Umbilical cord (tissue), 2 donors: ENCODE results near the gene SLC66A3. TPM values are rescaled to one million over a fixed set of nuclear protein-coding genes. Genes with fewer than 3 reads are reported as not detected.
"Not testable (repeated sequence)": the region's sequence is repeated elsewhere in the genome, so short reads cannot be mapped to it uniquely, and the experiment has no call there.

Source experiments
- DNase-seq: peaks from one replicate; pipeline ENCODE4 v3.0.0-alpha.2; 2015; ENCODE audit warnings: low spot score
- total RNA-seq: library from RNA; depleted of rRNA; stranded (reverse); fragments of >200 nt; gene quantifications from one replicate; pipeline ENCODE4 v1.2.3, GENCODE V29; 2014; ENCODE audit warnings: low replicate concordance; ENCODE audit not compliant: insufficient read depth

SLC66A3 gene
- total RNA-seq, 1 donor from 2014 or later = 84.7 TPM

DNA sequence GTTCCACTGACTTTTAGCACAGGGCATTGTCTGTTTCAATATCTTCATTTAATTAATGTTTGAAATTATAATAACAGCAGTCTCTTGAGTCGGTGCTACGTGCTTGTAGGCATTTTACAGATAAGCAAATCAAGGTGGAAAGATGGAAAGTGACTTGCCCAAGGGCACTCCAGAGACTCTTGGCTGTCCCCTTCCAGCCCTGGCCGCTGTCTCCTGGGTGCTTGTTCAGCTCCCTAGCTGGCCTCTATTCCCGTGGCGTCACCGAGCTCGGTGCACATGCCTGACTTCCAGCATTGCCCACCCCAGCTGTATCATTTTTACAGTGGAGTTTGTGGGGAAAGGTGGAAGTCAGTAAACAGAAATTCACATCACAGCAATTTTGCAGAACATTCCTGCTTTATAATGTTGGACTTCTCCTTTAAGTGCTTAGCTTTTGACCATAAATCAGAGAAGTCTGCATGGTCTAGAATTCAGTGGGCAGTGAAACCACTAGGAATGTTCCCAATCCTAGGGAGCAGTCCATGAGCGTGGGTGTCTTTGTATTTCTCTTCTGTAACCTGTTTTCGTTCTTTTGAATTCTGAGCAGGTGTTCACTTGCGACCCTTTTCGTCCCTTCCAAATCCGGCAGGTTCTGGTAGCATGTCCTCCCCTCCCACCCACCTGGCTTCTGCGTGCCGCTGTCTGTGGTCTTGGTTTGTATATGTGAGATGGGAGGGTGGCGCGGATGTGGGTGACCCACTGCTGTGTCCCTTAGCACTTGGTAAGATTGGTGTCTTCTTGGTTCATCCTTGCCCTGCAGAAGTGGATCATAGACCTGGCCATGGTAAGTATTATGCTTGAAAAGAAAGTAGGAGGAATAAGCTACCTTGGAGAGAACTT, 8.4 kb downstream of the SLC66A3 start:
- DNase-seq = no peak

DNA sequence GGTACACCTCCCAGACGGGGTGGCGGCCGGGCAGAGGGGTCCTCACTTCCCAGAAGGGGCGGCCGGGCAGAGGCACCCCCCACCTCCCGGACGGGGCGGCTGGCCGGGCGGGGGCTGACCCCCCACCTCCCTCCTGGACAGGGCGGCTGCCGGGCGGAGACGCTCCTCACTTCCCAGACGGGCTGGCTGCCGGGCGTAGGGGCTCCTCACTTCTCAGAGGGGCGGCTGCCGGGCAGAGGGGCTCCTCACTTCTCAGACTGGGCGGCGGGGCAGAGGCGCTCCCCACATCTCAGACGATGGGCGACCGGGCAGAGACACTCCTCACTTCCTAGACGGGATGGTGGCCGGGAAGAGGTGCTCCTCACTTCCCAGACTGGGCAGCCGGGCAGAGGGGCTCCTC, 9.8 kb downstream of the SLC66A3 start:
- not testable (repeated sequence) for DNase-seq

DNA sequence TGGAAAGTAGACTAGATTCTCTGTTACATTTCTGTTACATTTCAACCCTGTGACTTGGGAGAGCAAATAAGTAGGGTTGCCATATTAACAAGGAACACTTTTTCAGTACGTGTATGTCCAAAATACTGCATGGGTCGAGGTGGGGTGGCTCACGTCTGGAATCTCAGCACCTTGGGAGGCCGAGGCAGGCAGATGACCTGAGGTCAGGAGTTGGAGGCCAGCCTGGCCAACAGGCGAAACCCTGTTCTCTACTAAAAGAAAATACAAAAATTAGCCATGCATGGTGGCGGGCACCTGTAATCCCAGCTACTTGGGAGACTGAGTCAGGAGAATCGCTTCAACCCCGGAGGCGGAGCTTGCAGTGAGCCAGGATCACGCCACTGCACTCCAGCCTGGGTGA, 11.2 kb downstream of the SLC66A3 start:
- DNase-seq = no peak

DNA sequence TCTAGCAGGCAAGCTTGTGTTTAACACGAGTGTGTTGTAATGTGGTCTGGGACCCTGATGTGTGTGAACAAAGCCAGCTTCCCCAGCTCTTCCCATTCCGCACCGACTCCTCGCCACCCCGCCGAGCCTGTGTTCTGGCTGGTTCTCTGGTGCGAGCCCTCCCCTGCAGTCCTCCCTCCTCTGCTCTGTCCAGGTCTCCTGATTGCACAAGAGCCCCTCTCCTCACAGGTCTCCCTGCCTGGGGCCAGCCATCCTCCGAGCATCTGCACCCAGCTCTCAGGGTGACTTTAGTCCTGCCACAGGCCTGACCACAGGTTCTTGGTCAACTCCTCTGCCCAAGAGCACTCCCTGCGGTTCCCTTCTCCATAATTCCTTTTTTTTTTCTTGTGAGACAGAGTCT, 13.2 kb downstream of the SLC66A3 start:
- DNase-seq = no peak

DNA sequence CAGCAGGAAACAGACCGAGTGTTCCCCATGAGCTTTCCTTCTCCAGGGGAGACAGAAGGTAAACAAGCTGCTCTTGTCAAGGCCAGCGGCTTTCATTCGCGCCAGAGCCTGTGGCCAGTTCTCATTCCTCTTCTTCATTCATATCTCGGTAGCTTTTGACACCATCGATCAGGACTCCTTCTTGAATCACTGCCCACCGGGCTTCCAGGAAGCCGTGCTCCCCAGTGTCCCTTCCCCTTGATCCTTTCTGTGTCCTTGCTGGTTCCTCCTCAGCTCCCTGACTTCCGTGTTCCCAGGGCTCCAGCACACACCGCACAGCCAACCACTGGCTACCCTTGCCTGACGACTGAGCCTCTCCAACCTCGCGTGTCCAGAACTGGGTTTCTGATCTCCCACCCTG, 14.1 kb downstream of the SLC66A3 start:
- no peak for DNase-seq

DNA sequence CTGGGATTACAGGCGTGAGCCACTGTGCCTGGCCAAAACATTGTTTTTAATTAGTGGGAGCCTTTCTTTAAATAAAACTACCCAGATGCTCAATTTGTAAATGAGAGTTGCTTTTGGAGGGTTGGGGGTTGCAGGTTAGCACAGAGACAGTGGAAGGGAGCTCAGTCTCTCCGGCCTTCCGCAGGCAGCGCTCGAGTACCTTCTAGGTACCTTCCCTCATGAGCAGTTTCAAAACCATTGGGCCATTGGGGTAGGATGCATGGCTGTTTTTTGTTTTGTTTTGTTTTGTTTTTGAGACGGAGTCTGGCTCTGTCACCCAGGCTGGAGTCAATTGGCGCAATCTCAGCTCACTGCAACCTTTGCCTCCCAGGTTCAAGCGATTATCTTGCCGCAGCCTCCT, 19.0 kb downstream of the SLC66A3 start:
- DNase-seq = no peak

DNA sequence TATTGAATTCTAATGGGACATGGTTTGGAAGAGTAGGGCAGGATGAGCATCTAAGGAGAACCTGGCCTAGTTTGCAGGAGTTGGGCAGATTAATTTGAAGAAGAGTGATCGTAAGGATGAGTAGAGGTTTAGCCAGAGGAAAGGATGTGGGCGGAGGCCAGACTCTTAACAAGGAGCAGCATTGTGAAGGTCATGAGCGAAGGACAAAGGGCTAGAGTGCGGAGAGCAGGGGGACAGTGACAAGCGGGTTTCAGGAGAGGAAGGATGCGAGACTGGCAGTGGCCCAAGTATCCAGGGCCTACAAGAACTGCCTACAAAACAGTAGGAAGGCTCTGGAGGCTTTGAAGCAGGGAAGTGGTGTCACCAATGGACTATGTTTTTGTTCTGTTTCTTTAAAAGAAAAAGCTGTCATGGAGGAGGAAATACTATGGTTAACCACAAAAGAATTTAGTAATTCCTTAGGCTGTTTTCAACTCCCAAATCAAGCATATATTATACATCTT, 20.1 kb downstream of the SLC66A3 start:
- DNase-seq = no peak

DNA sequence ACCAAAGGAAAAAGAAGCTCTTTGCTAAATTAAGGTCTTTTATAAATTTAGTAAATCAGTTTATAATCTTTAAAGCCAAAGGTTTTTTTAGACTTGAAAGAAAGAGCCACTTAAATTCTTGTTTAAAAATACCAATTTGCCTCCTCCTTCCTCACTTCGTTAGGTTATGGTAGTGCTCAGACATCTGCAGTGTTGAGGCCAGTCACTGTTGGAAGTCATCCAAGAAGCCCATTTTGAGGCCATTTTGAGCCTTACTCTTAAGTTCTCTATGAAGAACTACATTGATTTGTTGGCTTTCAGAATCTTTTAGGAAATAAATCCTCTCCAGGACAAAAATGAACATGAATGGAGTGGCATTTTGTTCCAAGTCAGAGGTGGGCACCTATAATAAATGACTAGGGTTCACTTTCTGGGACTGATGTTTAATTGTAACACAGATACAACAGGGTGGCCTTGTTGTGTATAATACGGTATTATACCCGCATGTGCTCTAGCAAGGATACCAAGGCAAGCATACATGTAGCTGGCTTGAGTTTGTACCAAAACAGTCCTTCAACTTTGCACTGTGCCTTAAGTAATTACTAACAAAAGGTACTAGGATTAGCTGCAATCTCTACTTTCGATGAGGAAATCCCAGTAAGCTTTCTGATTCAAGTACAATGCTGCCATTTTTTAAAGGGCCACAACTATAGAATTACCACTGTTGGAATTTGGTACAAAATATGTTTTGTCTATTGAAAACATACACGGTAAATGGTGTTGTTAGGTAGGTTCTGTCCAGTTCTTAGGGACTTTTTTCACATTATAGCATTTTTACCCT, 22.8 kb downstream of the SLC66A3 start:
- DNase-seq = no peak

DNA sequence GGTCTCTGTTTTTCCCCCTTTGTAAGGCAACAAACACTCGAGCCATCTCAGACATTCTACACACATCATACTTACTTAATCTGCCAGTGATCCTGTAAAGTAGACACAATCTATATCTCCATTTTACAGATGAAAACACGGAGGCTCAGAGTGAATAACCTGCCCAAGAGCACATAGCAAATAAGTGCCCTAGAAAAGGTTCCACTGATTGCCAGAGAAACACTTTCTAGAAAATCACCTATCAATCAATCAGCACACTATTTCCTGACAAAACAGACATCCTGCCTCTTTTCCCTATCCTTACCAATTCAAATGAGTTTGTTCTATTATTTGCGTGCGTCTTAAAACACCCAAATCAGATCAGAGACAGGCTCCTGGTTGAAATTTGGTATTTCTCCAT, 23.9 kb downstream of the SLC66A3 start:
- no peak for DNase-seq

DNA sequence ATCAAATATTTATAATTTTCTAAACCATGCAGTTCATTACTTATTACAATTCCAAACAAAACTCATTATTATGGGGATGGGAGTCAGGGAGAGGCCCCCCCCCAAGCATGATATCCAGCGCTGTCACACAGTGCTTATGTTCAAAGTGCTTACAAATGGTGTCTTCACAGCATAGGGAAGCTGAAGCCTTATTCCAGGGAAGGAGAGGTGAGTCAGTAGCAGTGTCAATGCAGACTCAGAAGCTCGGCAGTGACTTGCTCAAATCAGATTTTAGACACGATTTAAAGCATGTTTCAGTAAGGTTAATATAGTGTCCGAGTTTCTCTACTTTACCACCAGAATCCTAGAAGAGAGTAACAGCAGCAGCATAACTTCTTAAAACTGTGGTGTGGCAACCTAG, 24.6 kb downstream of the SLC66A3 start:
- no peak for DNase-seq

DNA sequence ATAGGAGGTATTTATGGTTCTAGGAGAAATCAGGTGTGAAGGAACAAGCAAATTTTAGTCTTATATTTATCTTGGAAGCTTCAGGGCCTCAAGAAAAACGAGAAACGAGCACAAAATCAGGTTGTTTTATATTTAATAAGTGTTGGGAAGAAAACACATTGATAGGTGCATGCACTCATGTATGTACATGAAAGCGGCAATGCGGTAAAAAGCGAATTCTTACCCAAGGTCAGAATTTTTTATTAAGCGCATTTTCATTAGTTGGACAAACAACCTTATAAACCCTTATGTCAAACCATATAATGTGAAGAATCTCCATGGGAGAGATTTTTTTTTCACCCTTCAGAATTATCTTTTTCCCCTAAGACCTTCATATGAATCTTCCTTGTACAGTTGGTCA, 25.4 kb downstream of the SLC66A3 start:
- no peak for DNase-seq

DNA sequence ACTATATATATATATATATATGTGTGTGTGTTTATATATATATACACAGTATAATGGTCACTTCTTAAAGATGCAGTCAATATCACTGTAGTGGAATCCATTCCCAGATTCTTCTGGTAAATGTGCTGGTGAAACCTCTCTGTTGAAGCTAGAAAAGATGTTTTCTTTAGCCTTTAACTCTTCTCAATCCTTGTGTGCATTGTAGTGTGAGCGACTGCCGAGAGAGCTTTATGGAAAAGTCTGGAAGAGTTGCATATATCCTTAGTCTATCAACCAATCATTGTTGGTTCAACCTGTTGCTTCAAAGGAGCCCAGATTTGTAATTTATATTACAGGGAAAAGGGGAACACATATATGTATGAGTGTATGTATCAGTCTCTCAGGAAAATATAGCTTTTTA, 27.7 kb downstream of the SLC66A3 start:
- DNase-seq = no peak

DNA sequence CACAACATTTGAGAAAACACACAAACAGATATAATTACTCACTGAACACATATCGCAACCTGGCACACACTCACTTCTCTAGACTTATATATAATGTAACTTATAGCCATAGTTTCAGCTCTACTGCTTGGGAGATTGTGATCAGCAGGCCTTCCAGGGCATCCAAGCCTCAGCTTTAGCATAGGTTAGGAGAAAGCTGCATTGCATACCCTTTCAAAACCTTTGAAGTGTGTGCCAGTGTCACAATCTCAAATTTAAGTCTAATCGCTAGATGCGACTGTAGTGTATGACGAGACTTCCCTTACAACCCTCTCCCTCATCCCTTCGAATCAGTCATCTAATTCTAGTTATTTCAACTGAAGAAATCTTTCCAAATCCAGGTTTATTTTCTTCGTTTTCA, 30.9 kb downstream of the SLC66A3 start:
- DNase-seq = no peak

DNA sequence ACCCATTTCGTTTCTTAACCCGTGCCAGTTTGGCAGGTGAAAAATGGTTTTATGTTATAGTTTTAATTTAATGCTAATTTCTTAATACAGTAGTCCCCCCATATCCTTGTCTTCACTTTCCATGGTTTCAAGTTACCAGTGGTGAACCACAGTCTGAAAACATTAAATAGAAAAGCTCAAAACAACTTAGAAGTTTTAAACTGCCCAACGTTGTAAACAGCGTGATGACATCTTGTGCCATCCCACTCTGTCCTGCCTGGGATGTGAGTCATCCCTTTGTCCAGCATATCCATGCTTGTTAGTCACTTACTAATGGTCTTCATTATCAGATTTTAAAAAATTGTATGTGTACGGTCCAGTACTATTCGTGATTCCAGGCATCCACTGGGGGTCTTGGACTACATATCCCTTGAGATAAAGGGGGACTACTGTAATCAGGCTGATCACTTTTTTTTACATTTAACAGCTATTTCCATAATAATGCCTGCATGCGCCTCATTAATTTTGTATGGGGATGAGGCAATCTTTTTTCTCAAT, 31.9 kb downstream of the SLC66A3 start:
- no peak for DNase-seq

DNA sequence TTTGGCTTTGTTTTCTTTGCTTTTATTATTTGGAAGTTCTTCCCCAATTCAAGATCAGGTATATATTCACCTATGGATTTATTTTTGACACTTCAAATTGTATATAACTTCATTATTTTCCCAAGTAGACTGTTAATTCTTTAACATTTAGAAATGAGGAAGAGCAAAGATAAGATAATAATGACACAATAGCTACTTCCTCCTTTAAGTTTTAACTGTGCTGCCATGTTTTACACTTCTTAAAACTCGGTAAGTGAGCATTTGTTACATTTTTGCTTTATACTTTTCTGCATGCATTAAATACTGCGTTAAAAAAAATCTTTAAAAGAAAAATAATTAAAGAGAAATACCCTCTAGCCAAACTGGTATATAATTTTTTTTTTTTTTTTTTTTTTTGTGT, 32.5 kb downstream of the SLC66A3 start:
- DNase-seq = no peak

DNA sequence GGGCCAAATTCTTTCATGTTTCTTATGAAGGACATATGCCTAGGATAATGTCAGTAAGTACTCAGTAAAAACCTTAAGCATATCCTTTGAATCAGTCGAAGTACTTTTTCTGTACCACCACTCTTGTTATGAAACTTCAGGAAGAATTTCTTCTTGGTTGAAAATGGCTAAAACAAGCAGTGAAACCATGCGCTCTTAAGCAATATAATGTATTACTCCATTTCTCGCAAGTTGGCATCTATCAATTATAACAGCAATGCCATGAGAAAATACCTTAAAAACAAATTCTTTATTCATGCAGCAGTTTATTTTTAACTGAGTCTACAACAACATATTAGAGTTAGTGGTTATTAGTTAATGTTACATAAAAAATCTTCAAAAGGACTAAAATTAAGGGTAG, 41.0 kb downstream of the SLC66A3 start:
- no peak for DNase-seq

DNA sequence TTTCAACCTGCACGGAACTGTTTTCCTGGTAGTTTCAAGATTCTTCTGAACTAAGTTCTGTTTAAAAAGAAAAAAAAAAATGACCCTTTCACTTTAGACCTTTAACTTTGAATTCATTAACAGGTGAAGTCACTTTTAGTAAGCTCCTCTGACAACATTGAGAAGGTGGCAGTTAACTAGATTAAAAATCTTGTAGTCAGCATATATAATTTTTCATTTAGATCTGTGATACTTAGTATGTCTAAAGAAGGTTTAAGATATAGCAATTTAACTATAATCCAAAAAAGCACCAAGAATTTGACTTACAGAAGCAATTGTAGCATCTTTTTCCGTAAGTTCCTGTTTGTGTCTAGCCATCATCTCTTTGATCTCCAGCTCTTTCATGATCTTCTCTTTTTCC, 45.4 kb downstream of the SLC66A3 start:
- no peak for DNase-seq

DNA sequence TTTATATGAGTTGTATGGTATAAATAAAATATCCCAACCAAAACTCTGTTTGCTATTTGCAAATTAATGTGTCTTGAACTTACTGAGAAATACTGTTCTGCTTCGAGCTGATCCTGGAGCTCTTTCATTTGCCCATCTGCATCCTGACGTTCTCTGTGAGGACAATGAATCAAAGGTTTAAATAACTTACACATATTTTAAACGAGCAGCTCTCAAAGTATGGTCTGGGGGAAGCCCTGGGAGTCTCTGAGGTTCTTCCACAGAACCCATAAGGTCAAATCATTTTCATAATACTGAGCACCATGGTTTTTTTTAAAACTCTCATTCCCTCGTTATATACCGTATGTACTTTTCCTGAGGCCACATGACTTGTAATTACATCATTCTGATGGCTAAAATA, 46.7 kb downstream of the SLC66A3 start:
- no peak for DNase-seq

DNA sequence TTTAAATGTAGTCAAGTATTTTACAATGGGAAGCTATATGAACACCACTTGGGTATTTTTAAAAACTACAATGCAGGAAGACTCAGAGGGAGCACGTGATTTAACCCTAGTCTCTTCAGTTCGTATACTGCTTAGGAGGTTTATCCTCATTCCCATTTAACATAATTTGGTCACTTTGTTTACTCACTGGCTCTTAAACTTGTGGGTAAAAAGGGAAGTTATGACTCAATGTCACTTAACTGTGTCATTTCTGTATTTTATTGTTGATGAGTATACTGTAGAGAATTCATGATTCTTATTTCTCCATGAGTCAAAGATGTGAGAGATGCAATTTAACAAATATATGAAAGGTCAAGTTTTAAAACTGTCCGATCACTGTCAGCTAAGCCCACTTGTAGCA, 48.2 kb downstream of the SLC66A3 start:
- DNase-seq = no peak

DNA sequence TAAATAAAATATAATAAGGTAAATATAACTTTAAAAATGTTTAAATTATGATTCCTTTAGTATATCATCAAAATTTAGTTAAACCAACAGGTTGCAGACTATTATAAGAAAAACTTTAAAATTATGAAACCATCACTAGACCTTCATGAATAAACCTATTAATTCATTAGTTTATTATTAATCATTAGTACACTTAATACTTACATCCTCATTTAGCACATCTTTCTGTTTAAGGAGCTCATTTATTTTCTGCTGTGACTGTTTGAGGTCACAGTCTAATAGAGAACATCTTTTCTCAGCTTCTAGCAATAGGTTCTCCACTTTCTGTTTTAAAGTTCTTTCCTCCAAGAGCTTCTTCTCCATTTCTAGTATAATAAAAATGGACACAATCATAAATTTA, 52.8 kb downstream of the SLC66A3 start:
- DNase-seq = no peak

DNA sequence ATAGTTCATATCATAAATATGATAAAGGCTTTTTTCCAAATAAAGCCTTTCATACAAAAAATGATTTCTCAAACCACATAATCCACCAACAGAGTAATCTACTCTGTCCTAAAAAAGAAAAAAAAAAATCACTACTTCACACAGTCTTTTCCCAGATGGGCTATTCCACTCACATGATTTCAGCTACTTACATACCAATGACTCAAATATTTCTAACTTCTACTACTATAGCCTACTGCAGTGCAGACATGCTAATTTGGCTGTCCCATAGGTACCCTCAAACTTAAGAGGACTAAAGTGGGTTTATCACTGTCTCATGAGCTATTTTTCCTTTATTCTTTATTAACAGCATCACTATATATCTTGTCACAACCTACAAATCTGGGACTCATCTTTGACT, 57.4 kb downstream of the SLC66A3 start:
- DNase-seq = no peak

DNA sequence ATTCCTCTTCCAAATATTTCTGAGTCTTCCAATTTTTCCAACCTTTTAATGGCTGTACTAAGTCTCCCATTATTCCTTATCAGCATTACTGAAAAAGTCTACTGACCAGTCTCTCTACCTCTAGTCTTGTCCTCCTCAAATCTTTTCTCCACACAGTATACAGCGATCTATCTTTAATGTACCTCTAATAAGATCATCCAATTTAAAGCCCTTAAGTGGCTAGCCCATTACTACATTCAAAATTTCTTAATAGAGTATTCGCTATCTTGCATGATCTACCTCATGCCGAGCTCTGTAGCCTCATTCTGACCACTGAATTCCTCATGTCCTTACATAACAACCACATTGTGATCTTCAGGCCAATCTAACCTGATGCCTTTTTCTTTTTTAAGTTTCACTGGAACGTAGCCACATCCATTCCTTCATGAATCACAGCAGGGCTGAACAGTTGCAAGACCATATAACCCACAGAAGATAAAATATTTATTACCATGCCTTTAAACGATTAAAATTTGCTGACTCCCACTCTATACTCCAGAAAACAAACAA, 57.9 kb downstream of the SLC66A3 start:
- no peak for DNase-seq
